ENCODE results near the gene EVA1A. TPM values are rescaled to one million over a fixed set of nuclear protein-coding genes. Genes with fewer than 3 reads are reported as not detected.
A peak's percentile ranks its signal among the peaks of the same experiment; 100 is the strongest.

The EVA1A gene
- polyA plus RNA-seq, 2 of the 4 experiments (the other 2 are of a cell fraction): 2.5 to 19.0 TPM

DNA sequence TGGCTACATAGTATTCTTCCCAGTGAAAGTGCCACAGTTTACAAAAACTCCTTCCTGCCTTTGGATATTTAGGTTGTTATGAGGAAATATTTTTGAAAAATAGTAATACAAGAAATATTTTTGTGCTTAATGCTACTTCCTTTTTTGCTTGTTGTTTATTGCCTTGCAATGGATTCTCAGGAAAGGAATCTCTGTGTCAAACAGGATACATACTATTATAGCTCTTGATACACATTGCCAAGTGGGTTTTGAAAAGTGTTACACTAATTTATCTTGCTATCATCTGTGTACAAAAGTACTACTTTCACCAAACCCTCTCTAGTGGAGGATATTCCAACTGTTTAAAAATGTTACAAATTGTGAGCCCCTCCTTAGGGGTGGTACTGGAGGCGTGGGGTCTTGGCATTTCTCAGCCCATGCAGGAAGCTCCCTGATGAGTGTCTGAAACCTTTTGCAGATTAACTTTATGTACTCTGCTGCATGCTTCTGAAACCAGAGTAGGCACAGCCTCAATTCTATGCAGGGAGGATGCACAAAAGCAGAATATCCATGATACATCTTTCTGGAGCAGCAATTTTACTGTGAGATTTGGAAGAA, 54.5 kb downstream of the EVA1A start:
- ATAC-seq: no peak
- no peak for DNase-seq (ENCODE audit: low read depth in 1 of 2, low spot score in 1 of 2)
- ChIA-PET CTCF (no interaction called here), POLR2A (no interaction called here)
- TF ChIP-seq FOSL2 (IDR thresholded peaks at IDR 0.05): no peak
- TF ChIP-seq FOSL2 (CRISPR knock-in tag; IDR thresholded peaks at IDR 0.05): no peak
- TF ChIP-seq, protein P1, sequence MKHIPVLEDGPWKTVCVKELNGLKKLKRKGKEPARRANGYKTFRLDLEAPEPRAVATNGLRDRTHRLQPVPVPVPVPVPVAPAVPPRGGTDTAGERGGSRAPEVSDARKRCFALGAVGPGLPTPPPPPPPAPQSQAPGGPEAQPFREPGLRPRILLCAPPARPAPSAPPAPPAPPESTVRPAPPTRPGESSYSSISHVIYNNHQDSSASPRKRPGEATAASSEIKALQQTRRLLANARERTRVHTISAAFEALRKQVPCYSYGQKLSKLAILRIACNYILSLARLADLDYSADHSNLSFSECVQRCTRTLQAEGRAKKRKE (CRISPR knock-in tag; IDR thresholded peaks at IDR 0.05; ENCODE audit: low read depth): no peak
- no peak for TF ChIP-seq CBX2 (IDR thresholded peaks at IDR 0.05; ENCODE audit: borderline replicate concordance, low read depth)
- no peaks in the 10 kb centered on the region for H3K4me1 ChIP-seq
- no peaks in the 10 kb centered on the region for H3K9me3 ChIP-seq
- H3K4me2 ChIP-seq: no peak overlapping the region
- no peak overlapping the region for H3K27ac ChIP-seq
- WGBS (ENCODE audit: missing lambda C conversion rate): 50% methylated on average over 1 of the region's 1 CpG
- H3K4me3 ChIP-seq: no peak overlapping the region
- no peak for FAIRE-seq

DNA sequence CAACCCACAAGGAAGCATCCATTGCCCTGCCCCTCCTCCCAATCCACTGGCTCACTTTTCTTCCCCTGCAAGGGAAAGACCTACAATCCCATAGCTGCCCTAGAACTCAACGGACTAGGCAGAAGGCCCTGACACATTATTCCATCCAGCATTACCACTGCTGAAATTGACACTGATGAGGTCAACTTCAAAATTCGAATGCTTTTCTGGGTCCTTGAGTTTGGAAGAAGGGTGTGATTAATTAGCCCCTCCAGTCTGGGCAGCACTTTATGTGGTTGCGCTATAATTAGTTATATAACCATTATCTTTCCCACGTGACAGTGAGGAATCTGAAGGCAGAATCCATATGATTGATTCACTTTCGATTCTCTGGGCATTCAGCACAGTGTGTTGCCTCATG, 55.7 kb downstream of the EVA1A start:
- no peak for ATAC-seq
- TF ChIP-seq CBX8 (IDR thresholded peaks at IDR 0.05) (no peak), ESRRA (IDR thresholded peaks at IDR 0.05; ENCODE audit: borderline replicate concordance, low read length) (no peak), EHF (CRISPR knock-in tag; IDR thresholded peaks at IDR 0.05) (no peak)
- WGBS (ENCODE audit: missing lambda C conversion rate): 46% methylated on average over 5 of the region's 5 CpGs
- no peaks in the 10 kb centered on the region for H3K9me3 ChIP-seq
- FAIRE-seq: no peak
- ChIA-PET CTCF (interaction anchor here (1.5 kb wide), 1 partner anchor 12 kb away, joined by 3 read pairs; no protein-coding TSS in a partner anchor), POLR2A (no interaction called here)
- no peak overlapping the region for H3K4me3 ChIP-seq
- no peak for DNase-seq (ENCODE audit: low read depth in 1 of 2, low spot score in 1 of 2)
- H3K27ac ChIP-seq: no peak overlapping the region
- no peaks in the 10 kb centered on the region for H3K4me1 ChIP-seq
- no peak overlapping the region for H3K4me2 ChIP-seq

DNA sequence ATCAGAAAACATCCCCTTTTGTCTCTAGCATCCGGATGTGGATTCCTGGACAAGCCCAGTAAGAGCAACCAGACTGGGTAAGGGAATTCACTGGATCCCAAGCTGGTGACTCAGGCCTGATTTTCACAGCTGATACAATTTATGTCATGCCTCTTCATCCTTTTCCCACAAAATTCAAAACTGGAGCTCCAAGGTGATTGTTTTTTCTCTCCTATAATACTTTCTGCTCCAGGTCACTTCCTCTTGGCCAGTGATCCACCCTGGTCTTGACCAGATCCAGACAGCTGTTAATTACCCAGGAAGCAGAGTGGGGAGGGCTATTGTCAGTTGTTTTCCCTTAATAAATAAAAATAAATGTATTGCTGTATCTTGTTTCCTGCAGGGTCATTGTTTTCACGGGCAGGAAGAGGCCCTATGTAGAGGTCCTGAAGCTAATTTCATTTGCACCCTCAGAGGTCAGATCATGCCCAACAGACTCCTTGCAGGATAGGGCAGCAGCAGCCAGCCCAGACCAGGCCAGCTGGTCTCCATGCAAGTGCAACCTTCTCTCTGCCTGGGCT, 57.6 kb downstream of the EVA1A start:
- no peaks in the 10 kb centered on the region for H3K9me3 ChIP-seq
- CTCF ChIA-PET: interaction anchor here (0.7 to 3.1 kb wide), 7 partner anchors 10 to 583 kb away, joined by 3 to 15 read pairs (median 6); no protein-coding TSS in a partner anchor
- no peak overlapping the region for H3K27ac ChIP-seq
- WGBS (ENCODE audit: missing lambda C conversion rate): 23% methylated on average over 2 of the region's 2 CpGs
- POLR2A ChIA-PET: no interaction called here
- FAIRE-seq (no peak), DNase-seq (ENCODE audit: low read depth in 1 of 2, low spot score in 1 of 2) (peak in 1 of 2 experiments; percentile 12), ATAC-seq (no peak)
- no peak for TF ChIP-seq EP300 (IDR thresholded peaks at IDR 0.05)
- TF ChIP-seq, protein P2, sequence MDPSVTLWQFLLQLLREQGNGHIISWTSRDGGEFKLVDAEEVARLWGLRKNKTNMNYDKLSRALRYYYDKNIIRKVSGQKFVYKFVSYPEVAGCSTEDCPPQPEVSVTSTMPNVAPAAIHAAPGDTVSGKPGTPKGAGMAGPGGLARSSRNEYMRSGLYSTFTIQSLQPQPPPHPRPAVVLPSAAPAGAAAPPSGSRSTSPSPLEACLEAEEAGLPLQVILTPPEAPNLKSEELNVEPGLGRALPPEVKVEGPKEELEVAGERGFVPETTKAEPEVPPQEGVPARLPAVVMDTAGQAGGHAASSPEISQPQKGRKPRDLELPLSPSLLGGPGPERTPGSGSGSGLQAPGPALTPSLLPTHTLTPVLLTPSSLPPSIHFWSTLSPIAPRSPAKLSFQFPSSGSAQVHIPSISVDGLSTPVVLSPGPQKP (IDR thresholded peaks at IDR 0.05; ENCODE audit: low read depth, low read length): no peak
- no peak for TF ChIP-seq SMC3 (IDR thresholded peaks at IDR 0.05)
- TF ChIP-seq MAZ (IDR thresholded peaks at IDR 0.05; ENCODE audit: borderline replicate concordance, low read depth, low read length): no peak
- TF ChIP-seq KDM1A (IDR thresholded peaks at IDR 0.05; ENCODE audit: low read depth): no peak
- no peak for TF ChIP-seq ZNF302 (CRISPR knock-in tag; IDR thresholded peaks at IDR 0.05)
- TF ChIP-seq, protein P3, sequence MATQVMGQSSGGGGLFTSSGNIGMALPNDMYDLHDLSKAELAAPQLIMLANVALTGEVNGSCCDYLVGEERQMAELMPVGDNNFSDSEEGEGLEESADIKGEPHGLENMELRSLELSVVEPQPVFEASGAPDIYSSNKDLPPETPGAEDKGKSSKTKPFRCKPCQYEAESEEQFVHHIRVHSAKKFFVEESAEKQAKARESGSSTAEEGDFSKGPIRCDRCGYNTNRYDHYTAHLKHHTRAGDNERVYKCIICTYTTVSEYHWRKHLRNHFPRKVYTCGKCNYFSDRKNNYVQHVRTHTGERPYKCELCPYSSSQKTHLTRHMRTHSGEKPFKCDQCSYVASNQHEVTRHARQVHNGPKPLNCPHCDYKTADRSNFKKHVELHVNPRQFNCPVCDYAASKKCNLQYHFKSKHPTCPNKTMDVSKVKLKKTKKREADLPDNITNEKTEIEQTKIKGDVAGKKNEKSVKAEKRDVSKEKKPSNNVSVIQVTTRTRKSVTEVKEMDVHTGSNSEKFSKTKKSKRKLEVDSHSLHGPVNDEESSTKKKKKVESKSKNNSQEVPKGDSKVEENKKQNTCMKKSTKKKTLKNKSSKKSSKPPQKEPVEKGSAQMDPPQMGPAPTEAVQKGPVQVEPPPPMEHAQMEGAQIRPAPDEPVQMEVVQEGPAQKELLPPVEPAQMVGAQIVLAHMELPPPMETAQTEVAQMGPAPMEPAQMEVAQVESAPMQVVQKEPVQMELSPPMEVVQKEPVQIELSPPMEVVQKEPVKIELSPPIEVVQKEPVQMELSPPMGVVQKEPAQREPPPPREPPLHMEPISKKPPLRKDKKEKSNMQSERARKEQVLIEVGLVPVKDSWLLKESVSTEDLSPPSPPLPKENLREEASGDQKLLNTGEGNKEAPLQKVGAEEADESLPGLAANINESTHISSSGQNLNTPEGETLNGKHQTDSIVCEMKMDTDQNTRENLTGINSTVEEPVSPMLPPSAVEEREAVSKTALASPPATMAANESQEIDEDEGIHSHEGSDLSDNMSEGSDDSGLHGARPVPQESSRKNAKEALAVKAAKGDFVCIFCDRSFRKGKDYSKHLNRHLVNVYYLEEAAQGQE (IDR thresholded peaks at IDR 0.05): no peak
- no peak for TF ChIP-seq JUNB (IDR thresholded peaks at IDR 0.05)
- no peak for TF ChIP-seq CHD4 (IDR thresholded peaks at IDR 0.05; ENCODE audit: borderline replicate concordance)
- no peak for TF ChIP-seq ESRRA (IDR thresholded peaks at IDR 0.05; ENCODE audit: borderline replicate concordance, low read length)
- TF ChIP-seq, protein P4, sequence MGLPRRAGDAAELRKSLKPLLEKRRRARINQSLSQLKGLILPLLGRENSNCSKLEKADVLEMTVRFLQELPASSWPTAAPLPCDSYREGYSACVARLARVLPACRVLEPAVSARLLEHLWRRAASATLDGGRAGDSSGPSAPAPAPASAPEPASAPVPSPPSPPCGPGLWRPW (IDR thresholded peaks at IDR 0.05): no peak
- TF ChIP-seq, protein P5, sequence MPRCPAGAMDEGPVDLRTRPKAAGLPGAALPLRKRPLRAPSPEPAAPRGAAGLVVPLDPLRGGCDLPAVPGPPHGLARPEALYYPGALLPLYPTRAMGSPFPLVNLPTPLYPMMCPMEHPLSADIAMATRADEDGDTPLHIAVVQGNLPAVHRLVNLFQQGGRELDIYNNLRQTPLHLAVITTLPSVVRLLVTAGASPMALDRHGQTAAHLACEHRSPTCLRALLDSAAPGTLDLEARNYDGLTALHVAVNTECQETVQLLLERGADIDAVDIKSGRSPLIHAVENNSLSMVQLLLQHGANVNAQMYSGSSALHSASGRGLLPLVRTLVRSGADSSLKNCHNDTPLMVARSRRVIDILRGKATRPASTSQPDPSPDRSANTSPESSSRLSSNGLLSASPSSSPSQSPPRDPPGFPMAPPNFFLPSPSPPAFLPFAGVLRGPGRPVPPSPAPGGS (IDR thresholded peaks at IDR 0.05): no peak
- H3K4me2 ChIP-seq: no peak overlapping the region
- no peaks in the 10 kb centered on the region for H3K4me1 ChIP-seq
- no peak overlapping the region for H3K4me3 ChIP-seq
